ENCODE data around the gene ZNF217.
"Not testable (repeated sequence)": the region's sequence is repeated elsewhere in the genome, so short reads cannot be mapped to it uniquely, and the experiment has no call there.

- TF ChIP-seq POLR2A, CTCF (IDR thresholded peaks at IDR 0.05): not testable (repeated sequence)
Observed at GRCh38 chr20:53616489-53616888, 22.9 kb upstream of the ZNF217 start.

All from thyroid gland (tissue), 4 donors.